GM10248 (cell line): ENCODE measurements around the gene RASGRP2.
A peak's percentile ranks its signal among the peaks of the same experiment; 100 is the strongest.

Experiments
- CTCF ChIA-PET: fragments of 300-600 bp; sonication (Branson Sonifier 250); formaldehyde crosslinking; extraction: SDS; loops from one replicate; lab custom pipeline; 2021; ENCODE audit warnings: antibody characterized with exemption; lab: Yijun Ruan, JAX
- POLR2A ChIA-PET: fragments of 350-650 bp; sonication (Branson Sonifier 250); formaldehyde crosslinking; extraction: SDS; loops from one replicate; lab custom pipeline; 2020; ENCODE audit warnings: antibody characterized with exemption; lab: Yijun Ruan, JAX
- DNase-seq: peaks from one replicate; pipeline ENCODE4 v3.0.0; 2012; ENCODE audit errors: extremely low spot score
- TF ChIP-seq, protein P1 (sequence below): IDR thresholded peaks from 2 replicates; pipeline ENCODE4 v1.5.1; 2012; ENCODE audit warnings: mild to moderate bottlenecking, low read depth; ENCODE audit errors: extremely low read depth, missing control alignments, control extremely low read depth

Gene RASGRP2

DNA sequence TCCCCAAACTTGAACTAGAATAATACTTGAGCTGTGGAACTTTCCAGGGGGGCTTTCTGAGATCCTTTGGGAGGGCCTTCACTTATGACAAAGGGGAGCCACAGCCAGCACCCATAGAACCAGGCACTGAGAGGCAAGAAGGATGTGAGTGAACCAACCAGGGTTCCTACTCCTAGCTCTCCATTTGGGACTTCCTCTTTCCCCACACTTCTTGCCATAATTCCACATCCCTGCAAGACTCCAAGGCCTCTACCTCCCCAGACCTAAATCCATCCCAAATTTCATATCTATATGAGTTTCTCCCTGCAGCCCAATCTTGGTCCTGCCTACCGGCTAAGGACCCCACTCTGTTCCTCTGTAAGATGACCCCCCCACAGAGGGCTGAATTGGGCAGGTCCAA lies 52.4 kb downstream of the RASGRP2 start:
- TF ChIP-seq, protein P1, sequence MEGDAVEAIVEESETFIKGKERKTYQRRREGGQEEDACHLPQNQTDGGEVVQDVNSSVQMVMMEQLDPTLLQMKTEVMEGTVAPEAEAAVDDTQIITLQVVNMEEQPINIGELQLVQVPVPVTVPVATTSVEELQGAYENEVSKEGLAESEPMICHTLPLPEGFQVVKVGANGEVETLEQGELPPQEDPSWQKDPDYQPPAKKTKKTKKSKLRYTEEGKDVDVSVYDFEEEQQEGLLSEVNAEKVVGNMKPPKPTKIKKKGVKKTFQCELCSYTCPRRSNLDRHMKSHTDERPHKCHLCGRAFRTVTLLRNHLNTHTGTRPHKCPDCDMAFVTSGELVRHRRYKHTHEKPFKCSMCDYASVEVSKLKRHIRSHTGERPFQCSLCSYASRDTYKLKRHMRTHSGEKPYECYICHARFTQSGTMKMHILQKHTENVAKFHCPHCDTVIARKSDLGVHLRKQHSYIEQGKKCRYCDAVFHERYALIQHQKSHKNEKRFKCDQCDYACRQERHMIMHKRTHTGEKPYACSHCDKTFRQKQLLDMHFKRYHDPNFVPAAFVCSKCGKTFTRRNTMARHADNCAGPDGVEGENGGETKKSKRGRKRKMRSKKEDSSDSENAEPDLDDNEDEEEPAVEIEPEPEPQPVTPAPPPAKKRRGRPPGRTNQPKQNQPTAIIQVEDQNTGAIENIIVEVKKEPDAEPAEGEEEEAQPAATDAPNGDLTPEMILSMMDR, result no peak
- POLR2A ChIA-PET, result no interaction called here
- no peak for DNase-seq
- CTCF ChIA-PET, result interaction anchor here (1.0 to 4.7 kb wide), 3 partner anchors 13 to 51 kb away, joined by 5 to 50 read pairs (median 5); partner anchors contain the start of gene RASGRP2

DNA sequence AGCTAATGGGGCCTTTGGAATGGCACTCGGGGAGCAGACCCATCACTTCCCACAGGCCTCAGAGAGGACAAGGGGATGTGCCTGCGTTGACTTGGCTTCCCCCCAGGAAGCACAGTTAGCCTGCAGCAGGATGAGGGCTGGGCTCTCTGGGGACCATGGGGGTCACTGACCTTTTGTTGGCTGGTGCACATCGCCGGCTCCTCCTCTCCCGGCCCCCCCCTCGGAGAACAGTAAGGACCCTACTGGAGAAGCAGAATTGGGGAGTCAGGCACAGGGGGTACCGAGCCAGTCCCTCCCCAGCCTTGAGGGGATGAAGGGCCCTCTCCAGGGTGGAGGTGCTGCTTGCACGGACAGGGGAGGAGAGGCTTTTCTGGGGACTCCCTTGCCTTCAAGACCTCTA lies 53.7 kb downstream of the RASGRP2 start:
- ChIA-PET POLR2A (no interaction called here), CTCF (interaction anchor here (0.9 to 4.7 kb wide), 6 partner anchors 8 to 241 kb away, joined by 3 to 50 read pairs (median 21); partner anchors contain the start of gene RASGRP2)
- DNase-seq, result no peak
- TF ChIP-seq, protein P1, result no peak

DNA sequence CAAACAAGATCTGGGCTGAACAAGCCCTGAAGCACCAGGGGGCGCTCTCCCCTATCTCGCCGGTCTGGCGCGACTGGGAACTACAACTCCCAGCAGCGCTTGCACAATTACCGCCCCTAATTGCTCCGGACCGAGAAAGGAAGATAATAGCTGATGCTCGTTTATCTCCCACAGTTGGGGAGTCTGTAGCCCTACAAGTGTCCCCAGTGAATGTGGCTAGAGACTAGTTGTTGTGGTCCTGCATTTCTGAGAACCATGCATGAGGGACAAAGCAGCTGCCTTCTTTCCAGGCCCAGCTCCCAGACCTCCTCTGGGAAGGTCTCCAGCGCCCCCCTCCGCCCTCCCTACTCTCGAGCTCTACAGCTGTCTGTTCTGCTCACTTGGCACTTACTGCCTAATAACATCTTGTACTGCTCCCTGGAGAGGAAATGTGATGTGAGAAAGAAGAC lies 55.4 kb downstream of the RASGRP2 start:
- TF ChIP-seq, protein P1, result peak; percentile 82
- CTCF ChIA-PET, result interaction anchor here (0.6 to 4.7 kb wide), 44 partner anchors 8 to 493 kb away, joined by 3 to 50 read pairs (median 5); partner anchors contain the start of genes CAPN1, RASGRP2 and SF1
- peak; percentile 92 for DNase-seq
- POLR2A ChIA-PET, result interaction anchor here (0.6 to 0.7 kb wide), 2 partner anchors 10 to 81 kb away, joined by 3 to 5 read pairs; no protein-coding TSS in a partner anchor

DNA sequence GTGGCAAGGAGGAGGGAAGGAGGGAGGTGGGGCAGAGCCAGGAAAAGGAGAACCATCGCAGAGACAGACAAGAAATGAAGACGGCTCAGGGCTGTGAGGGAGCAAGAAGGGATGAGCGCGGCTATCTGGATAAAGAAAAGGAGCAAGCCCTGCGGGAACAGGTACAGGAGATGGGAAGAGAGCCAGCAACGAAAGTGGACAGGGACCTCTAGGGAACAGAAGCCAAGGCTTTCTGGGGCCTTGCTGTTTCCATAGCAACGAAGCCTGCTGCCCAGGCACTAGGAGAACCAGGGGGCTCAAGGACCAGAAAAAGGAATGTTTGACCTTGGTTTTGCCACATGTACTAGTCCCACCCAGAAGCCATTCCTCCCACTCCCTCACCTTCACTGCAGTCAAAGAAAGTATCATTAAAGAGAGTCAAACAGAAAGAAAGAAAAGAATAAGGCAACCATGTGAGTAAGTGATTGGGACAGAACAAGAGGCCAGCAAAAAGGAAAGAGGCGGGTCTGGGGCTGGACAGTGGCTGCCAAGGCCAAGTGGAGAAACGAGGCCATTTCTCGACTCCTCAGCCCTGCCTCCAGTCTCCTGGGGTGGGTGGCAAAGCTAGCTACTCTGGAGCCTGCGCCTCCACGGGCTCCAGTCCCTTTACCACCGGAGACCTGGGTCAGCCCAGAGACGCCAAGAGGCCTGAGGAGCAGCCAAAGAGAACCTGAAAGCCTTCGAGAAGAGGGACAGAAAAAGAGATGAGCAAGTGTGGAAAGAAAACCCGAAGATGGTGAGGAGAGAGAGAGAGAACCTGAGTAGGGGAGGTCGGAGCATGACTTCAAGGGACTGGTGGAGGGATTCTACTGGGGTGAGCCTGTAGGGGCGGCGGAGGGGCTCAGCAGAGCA lies 56.1 kb downstream of the RASGRP2 start:
- TF ChIP-seq, protein P1, result no peak
- DNase-seq, result no peak
- ChIA-PET POLR2A (no interaction called here), CTCF (interaction anchor here (0.7 to 4.7 kb wide), 32 partner anchors 8 to 493 kb away, joined by 3 to 50 read pairs (median 6); partner anchors contain the start of genes CAPN1 and RASGRP2)

DNA sequence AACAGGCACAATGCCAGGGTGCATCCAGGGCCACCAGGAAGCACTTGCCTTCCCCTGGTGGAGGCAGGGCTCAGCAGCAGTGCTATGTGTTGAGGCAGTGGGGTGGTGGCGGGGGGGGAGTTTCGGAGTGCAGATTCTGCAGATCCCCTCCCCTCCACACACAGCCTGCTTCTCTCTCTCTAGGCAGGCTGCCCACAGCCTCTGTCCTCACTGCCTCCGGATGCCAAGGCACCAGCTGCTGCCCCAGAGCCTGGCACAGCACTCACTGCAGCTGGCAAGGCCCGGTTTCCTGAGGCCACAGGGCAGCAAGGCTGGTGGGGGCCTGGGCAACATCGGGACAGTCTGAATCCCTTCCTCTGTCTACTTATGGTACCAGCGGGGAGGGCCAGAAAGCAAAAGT lies 56.7 kb downstream of the RASGRP2 start:
- POLR2A ChIA-PET, result no interaction called here
- CTCF ChIA-PET, result interaction anchor here (2.1 to 2.5 kb wide), 2 partner anchors 18 to 383 kb away, joined by 5 to 6 read pairs; no protein-coding TSS in a partner anchor
- TF ChIP-seq, protein P1, result no peak
- no peak for DNase-seq

DNA sequence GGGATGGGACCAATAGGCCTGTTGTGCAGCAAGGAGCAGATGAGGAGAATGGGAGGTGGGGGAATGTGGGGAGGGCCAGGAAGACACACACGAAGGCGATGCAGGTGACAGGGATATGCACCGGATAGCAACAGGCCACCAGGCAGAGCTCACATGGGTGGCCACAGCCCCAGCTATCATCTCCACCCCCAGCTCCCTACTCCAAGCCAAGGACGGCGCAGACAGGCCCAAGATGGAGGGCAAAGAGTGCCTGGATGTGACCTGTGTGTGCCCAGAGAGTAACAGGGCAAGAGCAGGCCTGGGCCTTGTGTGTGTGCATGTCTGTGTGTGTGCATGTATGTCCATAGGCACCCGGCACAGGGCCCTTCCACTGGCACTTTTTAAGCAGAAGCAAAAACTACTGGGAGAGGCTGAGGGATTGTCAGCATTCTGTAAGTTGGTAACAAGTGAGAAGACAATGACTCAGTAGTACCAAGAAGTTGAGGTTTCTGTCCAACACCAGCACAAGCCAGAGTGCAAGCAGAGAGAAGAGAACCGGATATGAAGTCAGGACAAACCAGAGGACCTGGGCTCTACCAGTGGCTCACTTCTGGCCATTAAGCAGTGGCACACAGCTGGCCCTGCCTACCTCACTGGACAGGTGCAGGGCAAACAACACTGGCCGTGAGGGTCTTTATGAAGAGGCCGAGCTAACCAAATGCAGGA lies 57.3 kb downstream of the RASGRP2 start:
- TF ChIP-seq, protein P1, result no peak
- ChIA-PET POLR2A (no interaction called here), CTCF (interaction anchor here (1.1 to 2.5 kb wide), 2 partner anchors 12 to 18 kb away, joined by 5 to 7 read pairs; no protein-coding TSS in a partner anchor)
- no peak for DNase-seq
